B cell (primary cell): ENCODE measurements around the gene KBTBD3.

Experiments used
- CTCF ChIP-seq: fragments of 200-600 bp; IDR thresholded peaks from one replicate; pipeline ENCODE4 v1.8.0; 2022; ENCODE audit warnings: antibody characterized with exemption, mild to moderate bottlenecking
- EZH2 ChIP-seq: IDR thresholded peaks from 2 replicates; pipeline ENCODE4 v1.6.1; 2012; ENCODE audit warnings: borderline replicate concordance, low read depth, mild to moderate bottlenecking, moderate library complexity, low read length; ENCODE audit not compliant: insufficient read depth, poor library complexity, severe bottlenecking

DNA sequence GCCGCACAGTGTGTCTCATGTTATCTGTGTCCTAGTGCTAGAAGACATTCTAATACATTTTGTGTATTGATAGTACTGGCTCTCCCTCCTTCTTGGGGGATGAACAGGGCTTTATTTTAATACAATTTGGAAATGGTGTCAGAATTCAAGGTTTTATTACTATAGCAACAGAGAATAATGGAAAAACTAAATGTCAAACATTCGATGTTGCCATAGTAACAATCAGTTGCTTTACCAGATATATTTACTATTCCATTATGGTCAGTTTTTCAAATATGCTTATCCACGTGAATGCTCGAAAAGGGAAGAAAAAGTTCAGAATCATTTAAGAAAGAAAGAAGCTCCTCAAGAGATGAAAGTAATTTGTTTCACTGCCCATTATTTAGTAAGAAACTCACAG is 46.5 kb downstream of the KBTBD3 start:
- TF ChIP-seq CTCF (no peak), EZH2 (no peak)
